T47D (cell line): ENCODE measurements around the gene NOX3.
"Not testable (repeated sequence)": the region's sequence is repeated elsewhere in the genome, so short reads cannot be mapped to it uniquely, and the experiment has no call there.

Source experiments
- DNase-seq, 2 experiments: peaks; one replicate each; pipeline versions ENCODE4 v3.0.0 to v3.0.0-alpha.2; 2011 to 2012; ENCODE audit warnings: low read depth in 1 of 2, low spot score in 1 of 2
- JUND ChIP-seq: IDR thresholded peaks from 2 replicates; pipeline ENCODE4 v1.6.1; 2012; ENCODE audit warnings: low read depth
- in situ Hi-C: cut with HindIII; loops from 2 replicates; pipeline ENCODE4 v1.10.0; 2016; ENCODE audit warnings: low sequenced_read_pairs, low pct_unique_long_range_greater_than_20kb

NOX3 gene

GRCh38 chr6:155487371-155488130 lies 31.9 kb upstream of the NOX3 start:
- in situ Hi-C loops: no loop called here
- DNase-seq: no peak
- no peak for TF ChIP-seq JUND

GRCh38 chr6:155486721-155487294 lies 31.2 kb upstream of the NOX3 start:
- no peak for TF ChIP-seq JUND
- in situ Hi-C loops: no loop called here
- DNase-seq: no peak

GRCh38 chr6:155485756-155486155 lies 30.1 kb upstream of the NOX3 start:
- in situ Hi-C loops: no loop called here
- no peak for DNase-seq
- TF ChIP-seq JUND: no peak

GRCh38 chr6:155483858-155484257 lies 28.2 kb upstream of the NOX3 start:
- no peak for DNase-seq
- TF ChIP-seq JUND: no peak
- in situ Hi-C loops: no loop called here

- TF ChIP-seq JUND: no peak
- DNase-seq: no peak
- in situ Hi-C loops: no loop called here
Measured at GRCh38 chr6:155481215-155481614, 25.6 kb upstream of the NOX3 start.

- in situ Hi-C loops: no loop called here
- DNase-seq: no peak
- no peak for TF ChIP-seq JUND
Measured at GRCh38 chr6:155473741-155474140, 18.1 kb upstream of the NOX3 start.

- DNase-seq: no peak
- TF ChIP-seq JUND: no peak
- in situ Hi-C loops: no loop called here
Measured at GRCh38 chr6:155472886-155473285, 17.2 kb upstream of the NOX3 start.

GRCh38 chr6:155470979-155471616 lies 15.5 kb upstream of the NOX3 start:
- in situ Hi-C loops, DNase-seq: not testable (repeated sequence)

GRCh38 chr6:155468543-155468942 lies 12.9 kb upstream of the NOX3 start:
- DNase-seq, in situ Hi-C loops: not testable (repeated sequence)

- DNase-seq: no peak
- TF ChIP-seq JUND: no peak
- in situ Hi-C loops: no loop called here
Measured at GRCh38 chr6:155466539-155466938, 10.9 kb upstream of the NOX3 start.

GRCh38 chr6:155461556-155461955 lies 5.9 kb upstream of the NOX3 start:
- in situ Hi-C loops: no loop called here
- no peak for TF ChIP-seq JUND
- DNase-seq: no peak

GRCh38 chr6:155454471-155454870 lies 1.2 kb downstream of the NOX3 start:
- no peak for TF ChIP-seq JUND
- no peak for DNase-seq
- in situ Hi-C loops: no loop called here

GRCh38 chr6:155454008-155454407 lies 1.6 kb downstream of the NOX3 start:
- in situ Hi-C loops: no loop called here
- TF ChIP-seq JUND: no peak
- no peak for DNase-seq
